K562 (cell line): ENCODE measurements around the gene RNPEPL1. TPM values are rescaled to one million over a fixed set of nuclear protein-coding genes. Genes with fewer than 3 reads are reported as not detected.
A peak's percentile ranks its signal among the peaks of the same experiment; 100 is the strongest.

ENCODE experiments used
- ATF7 ChIP-seq: fragments of 450-650 bp; IDR thresholded peaks from 2 replicates; pipeline ENCODE4 v1.7.1; 2014; ENCODE audit warnings: mild to moderate bottlenecking, moderate library complexity
- ELF2 ChIP-seq: fragments of 250-450 bp; sonication (Bioruptor Pico); IDR thresholded peaks from 2 replicates; pipeline ENCODE4 v1.5.0; 2021; ENCODE audit warnings: mild to moderate bottlenecking
- ELF4 ChIP-seq: fragments of 450-650 bp; formaldehyde crosslinking; IDR thresholded peaks from 2 replicates; pipeline ENCODE4 v1.4.0; 2022; ENCODE audit warnings: missing genetic modification characterization
- ESRRA ChIP-seq: fragments of 450-650 bp; IDR thresholded peaks from 2 replicates; pipeline ENCODE4 v1.6.1; 2014; ENCODE audit warnings: low read depth, mild to moderate bottlenecking, moderate library complexity, borderline replicate concordance
- FOXK2 ChIP-seq, 2 experiments: fragments of 450-650 bp; IDR thresholded peaks in 1 of 2; conservative IDR thresholded peaks in 1 of 2; 2 replicates each; pipeline ENCODE4 v1.6.1; 2016; ENCODE audit warnings: low read depth in 2 of 2, mild to moderate bottlenecking in 1 of 2
- ID3 ChIP-seq, 2 experiments: fragments of 250-450 bp in 1 of 2; fragments of 450-650 bp in 1 of 2; sonication (Bioruptor Pico) in 1 of 2; IDR thresholded peaks; 2 replicates each; pipeline versions ENCODE4 v1.6.1 to v1.8.0; 2016 to 2021; ENCODE audit warnings: mild to moderate bottlenecking in 2 of 2, moderate library complexity in 2 of 2, missing compliant biosample characterization in 1 of 2, missing genetic modification characterization in 1 of 2
- JUN ChIP-seq, 2 experiments: sonication (generic) in 1 of 2; formaldehyde crosslinking in 1 of 2; IDR thresholded peaks; 2 replicates each; pipeline versions ENCODE4 v1.6.1 to v1.8.0; 2012 to 2022; ENCODE audit warnings: borderline replicate concordance in 2 of 2, mild to moderate bottlenecking in 2 of 2, improper control_type of control experiment in 1 of 2, low read depth in 1 of 2, low read length in 1 of 2, missing genetic modification reagents in 1 of 2
- NFRKB ChIP-seq: fragments of 450-650 bp; IDR thresholded peaks from 2 replicates; pipeline ENCODE4 v1.6.1; 2016; ENCODE audit warnings: low read depth
- NR2F6 ChIP-seq: fragments of 450-650 bp; formaldehyde crosslinking; IDR thresholded peaks from 2 replicates; pipeline ENCODE4 v1.4.0; 2020; ENCODE audit warnings: mild to moderate bottlenecking
- PML ChIP-seq: IDR thresholded peaks from 2 replicates; pipeline ENCODE4 v1.6.1; 2012; ENCODE audit warnings: low read length, inconsistent platforms
- SMAD4 ChIP-seq: fragments of 250-450 bp; sonication (Bioruptor Pico); conservative IDR thresholded peaks from 2 replicates; pipeline ENCODE4 v1.8.0; 2021; ENCODE audit warnings: inconsistent platforms, mild to moderate bottlenecking, moderate library complexity
- SNRNP70 ChIP-seq: fragments of 200-400 bp; formaldehyde crosslinking; optimal IDR thresholded peaks from 2 replicates; pipeline ENCODE3; 2017; ENCODE audit warnings: low read depth, low read length
- STAG1 ChIP-seq: sonication (generic); formaldehyde crosslinking; IDR thresholded peaks from 2 replicates; pipeline ENCODE4 v1.5.0; 2020; ENCODE audit warnings: missing genetic modification reagents, borderline replicate concordance
- STAT5A ChIP-seq: IDR thresholded peaks from 2 replicates; pipeline ENCODE4 v1.6.1; 2012; ENCODE audit warnings: low read length, inconsistent platforms, borderline replicate concordance
- SUPT5H ChIP-seq: fragments of 450-650 bp; IDR thresholded peaks from 2 replicates; pipeline ENCODE4 v1.6.1; 2016
- ZBTB1 ChIP-seq: sonication (generic); formaldehyde crosslinking; IDR thresholded peaks from 2 replicates; pipeline ENCODE4 v1.8.1; 2023; ENCODE audit warnings: missing genetic modification reagents, low read depth, mild to moderate bottlenecking, borderline replicate concordance
- ZBTB33 ChIP-seq: sonication (generic); formaldehyde crosslinking; IDR thresholded peaks from 2 replicates; pipeline ENCODE4 v1.8.1; 2023; ENCODE audit warnings: mild to moderate bottlenecking, missing genetic modification reagents
- ZBTB9 ChIP-seq: fragments of 450-650 bp; formaldehyde crosslinking; IDR thresholded peaks from 2 replicates; pipeline ENCODE4 v1.4.0; 2020; ENCODE audit warnings: mild to moderate bottlenecking, moderate library complexity
- polyA plus RNA-seq, 8 experiments: library from polyadenylated mRNA; depleted of rRNA in 4 of 8; stranded (reverse) in 5 of 8; unstranded in 3 of 8; fragments of >200 nt; fragmentation: Nextera tagmentation in 2 of 8; fragmentation: Illumina TruSeq in 1 of 8; extraction: Ambion mirVana in 2 of 8; extraction: Trizol in 1 of 8; gene quantifications; 2 replicates each; pipeline versions ENCODE4 v1.2.1 to v1.2.3, GENCODE V29; 2011 to 2014; ENCODE audit warnings: inconsistent platforms in 1 of 8, missing spikeins in 1 of 8
- total RNA-seq, 7 experiments: library from RNA; depleted of rRNA in 6 of 7; stranded (reverse); fragments of >200 nt in 6 of 7; fragmentation: Illumina TruSeq in 2 of 7; extraction: Trizol in 2 of 7; gene quantifications; 2 replicates each; pipeline versions ENCODE4 v1.2.1 to v1.2.3, GENCODE V29; 2011 to 2021; ENCODE audit warnings: low replicate concordance in 1 of 7
- TF ChIP-seq, protein P1 (sequence below): sonication (generic); formaldehyde crosslinking; IDR thresholded peaks from 2 replicates; pipeline ENCODE4 v1.8.0; 2022; ENCODE audit warnings: mild to moderate bottlenecking, low read depth, missing genetic modification reagents
- TF ChIP-seq, protein P2 (sequence below): fragments of 250-450 bp; sonication (Bioruptor Pico); IDR thresholded peaks from 2 replicates; pipeline ENCODE4 v1.9.0; 2021; ENCODE audit warnings: mild to moderate bottlenecking

The RNPEPL1 gene
- total and polyA plus RNA-seq, 9 of the 15 experiments (the other 6 are each of a cell fraction or from before 2014, with no cell fraction given) = 0.07 to 38.7 (median 5.6) TPM

DNA sequence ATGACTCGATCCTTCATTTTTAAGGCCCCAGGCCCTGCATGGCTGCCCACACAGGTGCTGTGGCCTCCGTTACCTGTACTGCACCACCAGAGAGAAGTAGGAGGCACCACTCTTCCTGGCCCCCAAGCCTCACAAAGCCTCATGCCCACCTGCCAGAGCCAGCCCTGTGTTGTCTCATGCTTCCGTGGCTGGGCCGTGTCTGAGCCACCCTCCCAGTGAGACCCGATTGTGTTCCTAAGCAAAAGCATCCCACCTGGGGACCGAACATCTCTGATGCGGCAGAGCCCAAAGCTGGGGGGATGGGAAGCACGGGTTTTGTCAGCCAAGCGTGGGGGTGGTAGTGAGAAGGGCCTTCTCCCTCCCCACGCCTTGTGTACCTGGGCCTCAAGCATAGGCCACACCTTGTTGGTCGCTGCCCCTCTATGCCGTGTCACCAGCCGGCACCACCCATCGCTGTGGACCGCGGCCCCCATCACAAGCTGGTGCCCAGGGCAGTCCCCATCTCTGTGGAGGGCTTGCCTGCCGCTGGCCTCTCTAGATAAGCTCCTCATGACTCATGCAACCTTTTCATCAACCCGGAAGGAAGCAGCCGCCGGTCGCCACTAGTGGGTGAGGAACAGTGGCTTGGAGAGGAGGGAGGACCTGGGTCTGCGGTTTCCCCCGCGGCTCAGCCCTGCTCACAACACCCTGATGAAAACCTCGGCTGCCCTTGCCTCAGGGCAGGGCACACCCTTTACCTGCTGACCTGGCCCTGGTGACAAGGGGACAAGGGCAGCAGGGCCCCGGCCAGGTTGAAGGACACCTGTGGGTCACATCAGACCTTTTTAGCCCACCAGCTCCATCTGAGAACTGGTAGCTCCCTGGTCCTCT, 2.7 kb upstream of the RNPEPL1 start (continued):
- TF ChIP-seq FOXK2 (conservative IDR thresholded peaks at IDR 0.05 in 1 of 2, IDR thresholded peaks at IDR 0.05 in 1 of 2; ENCODE audit: low read depth in 2 of 2) (0 out of 4 replicates have a peak, but pooled peaks of 1 of the 2 experiments have one; percentile 29), STAG1 (CRISPR knock-in tag) (no peak), ZBTB9 (CRISPR knock-in tag) (peak; percentile 97), ZBTB33 (CRISPR knock-in tag) (0 out of 2 replicates have a peak, but pooled peaks have one; percentile 2), ID3 (CRISPR knock-in tag; IDR thresholded peaks at IDR 0.05) (no peak), ID3 (tag; IDR thresholded peaks at IDR 0.05) (peak; percentile 77), NR2F6 (0 out of 2 replicates have a peak, but pooled peaks have one; percentile 4), STAT5A (peak; percentile 37; the same call in 1 of the 2 replicates), PML (peak; percentile 69; the same call in 1 of the 2 replicates), ZBTB1 (CRISPR knock-in tag) (peak; percentile 72; the same call in 1 of the 2 replicates), SUPT5H (peak; percentile 73), SNRNP70 (no peak), NFRKB (peak; percentile 92), ELF2 (CRISPR knock-in tag) (peak; percentile 82), JUN (IDR thresholded peaks at IDR 0.05; ENCODE audit: borderline replicate concordance, low read depth, low read length) (peak; percentile 92), JUN (CRISPR knock-in tag; IDR thresholded peaks at IDR 0.05; ENCODE audit: borderline replicate concordance) (no peak), SMAD4 (peak; percentile 76), ESRRA (peak; percentile 92), ELF4 (CRISPR knock-in tag) (peak; percentile 62; the same call in 1 of the 2 replicates), ATF7 (peak; percentile 84)
- TF ChIP-seq, protein P1, sequence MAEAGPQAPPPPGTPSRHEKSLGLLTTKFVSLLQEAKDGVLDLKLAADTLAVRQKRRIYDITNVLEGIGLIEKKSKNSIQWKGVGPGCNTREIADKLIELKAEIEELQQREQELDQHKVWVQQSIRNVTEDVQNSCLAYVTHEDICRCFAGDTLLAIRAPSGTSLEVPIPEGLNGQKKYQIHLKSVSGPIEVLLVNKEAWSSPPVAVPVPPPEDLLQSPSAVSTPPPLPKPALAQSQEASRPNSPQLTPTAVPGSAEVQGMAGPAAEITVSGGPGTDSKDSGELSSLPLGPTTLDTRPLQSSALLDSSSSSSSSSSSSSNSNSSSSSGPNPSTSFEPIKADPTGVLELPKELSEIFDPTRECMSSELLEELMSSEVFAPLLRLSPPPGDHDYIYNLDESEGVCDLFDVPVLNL (CRISPR knock-in tag) = no peak
- TF ChIP-seq, protein P2, sequence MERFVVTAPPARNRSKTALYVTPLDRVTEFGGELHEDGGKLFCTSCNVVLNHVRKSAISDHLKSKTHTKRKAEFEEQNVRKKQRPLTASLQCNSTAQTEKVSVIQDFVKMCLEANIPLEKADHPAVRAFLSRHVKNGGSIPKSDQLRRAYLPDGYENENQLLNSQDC (CRISPR knock-in tag) = no peak
